NCI-H146 treated with DMSO at 0.1 percent for 48 hours (cell line): ENCODE results near the gene DNAH9.

Experiments
- DNase-seq: peaks from one replicate; lab custom pipeline; 2025; ENCODE audit not compliant: unreplicated experiment; lab: John Stamatoyannopoulos, UW

Gene DNAH9

GRCh38 chr17:11610999-11611566 lies 12.8 kb downstream of the DNAH9 start:
- DNase-seq = no peak

DNA sequence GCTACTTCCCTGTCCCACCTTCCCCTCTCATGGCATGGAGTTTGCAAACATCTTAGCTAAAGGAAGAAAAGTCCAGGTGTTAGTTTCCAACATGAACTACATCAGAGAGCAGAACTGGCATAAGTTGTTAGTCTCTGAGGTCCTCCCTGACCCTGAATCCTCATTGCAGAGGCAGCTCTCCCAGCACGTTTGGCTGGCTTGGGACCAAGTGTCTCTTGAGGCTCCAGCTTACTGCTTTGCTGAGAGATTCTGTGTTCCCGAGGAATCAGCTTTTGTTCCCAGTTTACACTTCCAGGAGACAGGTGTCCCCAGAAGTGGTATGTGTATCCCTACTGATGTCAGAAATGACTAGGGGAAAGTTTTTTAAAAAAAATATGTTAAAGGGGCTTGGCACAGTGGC lies 14.7 kb downstream of the DNAH9 start:
- DNase-seq = no peak

DNA sequence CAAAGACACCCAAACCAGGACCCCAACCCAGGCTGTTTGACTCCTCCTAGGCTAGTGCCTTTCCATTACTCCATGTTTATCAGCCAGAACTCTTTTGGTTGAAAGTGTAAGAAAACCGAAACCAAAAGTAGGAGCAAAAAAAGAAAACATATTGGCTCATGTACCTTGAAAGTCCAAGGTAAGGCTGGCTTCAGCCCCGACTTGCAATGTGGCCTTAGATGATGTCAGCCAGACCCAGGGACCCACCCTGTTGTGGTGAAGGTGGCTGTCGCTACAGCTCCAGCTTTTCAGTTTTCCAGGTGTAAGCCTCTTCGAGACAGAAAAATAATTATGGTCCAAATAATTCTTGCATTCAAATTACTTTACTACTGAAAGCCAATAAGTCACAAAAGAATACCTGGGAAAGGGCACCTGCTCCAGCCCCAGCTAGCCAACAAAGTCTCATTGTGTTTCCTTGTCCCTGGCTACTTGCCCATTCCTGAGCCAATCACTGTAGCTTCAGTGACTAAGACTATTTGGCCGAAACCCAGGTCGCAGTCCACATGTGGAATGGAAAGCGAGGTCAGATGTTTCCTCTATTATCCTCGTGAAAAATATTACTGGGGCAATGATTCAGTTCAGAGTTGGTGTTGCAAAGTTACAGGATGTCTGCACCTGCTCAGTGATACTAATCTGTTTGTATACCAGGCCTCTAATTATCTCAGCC lies 20.7 kb downstream of the DNAH9 start:
- no peak for DNase-seq

GRCh38 chr17:11622492-11622891 lies 24.2 kb downstream of the DNAH9 start:
- DNase-seq = no peak

- DNase-seq = no peak
Measured at GRCh38 chr17:11624976-11625375, 26.7 kb downstream of the DNAH9 start.

- DNase-seq = no peak
Measured at GRCh38 chr17:11625878-11626277, 27.6 kb downstream of the DNAH9 start.

DNA sequence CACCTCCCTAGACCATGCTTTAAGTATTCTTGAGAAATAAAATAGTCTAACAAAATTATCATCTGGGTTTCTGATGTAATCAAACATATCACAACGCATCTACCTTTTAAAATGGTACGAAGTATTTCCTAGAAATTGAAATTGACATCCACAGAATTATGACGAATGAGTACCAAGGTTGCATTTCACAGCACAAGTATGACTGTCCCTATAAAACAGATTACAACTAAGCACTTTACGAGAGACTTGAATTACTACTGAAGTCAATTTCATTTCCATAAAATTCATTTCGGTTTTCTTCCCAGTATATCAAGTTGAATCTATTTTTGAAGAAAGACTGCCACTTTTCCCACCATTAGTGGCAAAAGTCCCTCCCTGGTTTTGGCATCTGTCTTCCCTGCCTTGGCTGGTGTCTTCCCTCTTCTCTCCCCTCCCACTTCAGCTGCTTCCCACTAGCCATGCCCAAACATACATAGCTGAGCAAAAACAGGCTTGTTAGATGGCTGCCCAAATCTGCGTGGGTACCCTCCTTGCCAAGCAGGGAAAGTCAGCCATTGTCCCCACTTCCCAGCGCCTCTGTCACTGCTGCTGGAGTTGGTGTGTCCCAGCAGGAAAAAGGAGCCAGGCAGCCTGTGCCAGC lies 29.2 kb downstream of the DNAH9 start:
- no peak for DNase-seq

- DNase-seq = no peak
Measured at GRCh38 chr17:11628374-11628773, 30.1 kb downstream of the DNAH9 start.

DNA sequence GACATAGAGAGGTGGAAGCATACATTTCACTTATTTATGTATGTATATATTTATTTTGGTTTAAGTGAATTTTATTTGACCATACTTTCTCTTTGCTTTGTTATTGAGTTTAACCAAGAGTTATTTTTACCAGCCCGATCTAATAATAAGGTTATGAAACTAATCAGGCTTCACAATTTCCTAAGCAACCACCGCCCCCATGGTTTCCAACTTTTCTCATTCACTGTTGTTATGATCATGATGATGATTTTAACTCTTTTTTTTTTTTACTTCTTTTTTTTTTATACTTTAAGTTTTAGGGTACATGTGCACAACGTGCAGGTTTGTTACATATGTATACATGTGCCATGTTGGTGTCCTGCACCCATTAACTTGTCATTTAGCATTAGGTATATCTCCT lies 30.6 kb downstream of the DNAH9 start:
- no peak for DNase-seq

DNA sequence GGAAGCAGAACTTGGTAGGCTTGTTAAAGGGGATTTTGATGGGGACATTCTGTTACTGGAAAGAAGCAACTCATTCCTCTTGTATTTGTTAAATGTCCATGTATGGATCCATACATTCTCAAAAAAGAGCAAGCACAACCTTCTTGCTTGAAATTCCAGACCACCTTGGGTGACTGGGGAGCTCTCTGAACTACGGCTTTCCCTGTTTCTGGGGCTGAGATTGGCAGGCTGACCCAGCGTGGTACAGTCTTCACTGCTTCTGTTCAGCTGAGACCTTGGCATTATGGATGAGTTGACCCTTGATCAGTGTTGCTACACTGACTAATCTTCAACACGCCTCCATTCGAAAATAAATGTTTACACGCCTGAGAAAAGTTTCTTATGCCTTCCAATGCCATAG lies 38.5 kb downstream of the DNAH9 start:
- no peak for DNase-seq

- no peak for DNase-seq
Measured at GRCh38 chr17:11637796-11638195, 39.5 kb downstream of the DNAH9 start.

- no peak for DNase-seq
Measured at GRCh38 chr17:11638700-11639265, 40.5 kb downstream of the DNAH9 start.

GRCh38 chr17:11639736-11640462 lies 41.6 kb downstream of the DNAH9 start:
- DNase-seq = no peak

DNA sequence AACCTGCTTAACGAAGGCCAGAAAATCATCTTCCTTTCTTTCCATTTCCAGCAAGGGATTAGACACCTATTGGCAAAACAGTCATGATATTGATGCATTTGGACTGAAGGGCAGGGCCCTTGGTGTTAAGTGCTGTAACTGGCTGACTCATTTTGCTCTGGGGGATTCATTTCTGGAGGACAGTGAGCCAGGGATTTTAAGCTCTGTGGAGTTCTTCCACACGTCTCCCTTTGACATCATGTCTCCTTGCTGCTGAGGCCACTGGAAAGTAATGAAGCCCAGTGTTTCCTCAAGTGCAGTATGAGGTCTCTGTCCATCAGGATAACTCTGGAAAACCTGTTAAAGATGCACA lies 42.2 kb downstream of the DNAH9 start:
- DNase-seq = no peak

- DNase-seq = no peak
Measured at GRCh38 chr17:11641521-11642275, 43.4 kb downstream of the DNAH9 start.

DNA sequence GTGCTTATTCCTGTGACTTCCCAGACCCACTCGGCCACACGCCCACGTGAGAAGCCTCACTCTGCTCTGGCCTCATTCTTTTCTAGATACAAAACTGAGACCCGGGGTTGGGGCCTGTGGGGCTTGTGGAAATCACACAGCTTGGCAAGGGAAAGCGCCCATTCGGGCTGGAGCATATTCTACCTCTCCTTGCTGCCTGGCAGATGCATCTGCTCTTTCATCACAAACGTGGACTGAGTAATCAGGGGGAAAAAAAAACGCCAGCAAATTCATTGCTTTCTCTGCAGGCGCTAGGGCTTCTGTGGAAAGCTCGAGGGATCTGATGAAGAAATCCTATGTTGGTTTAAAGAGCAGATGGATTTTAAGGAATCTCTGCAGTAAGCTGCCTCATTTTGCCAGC lies 44.4 kb downstream of the DNAH9 start:
- DNase-seq = no peak

- DNase-seq = no peak
Measured at GRCh38 chr17:11643851-11644250, 45.6 kb downstream of the DNAH9 start.

- DNase-seq = peak; percentile 45
Measured at GRCh38 chr17:11644265-11645212, 46.3 kb downstream of the DNAH9 start.

GRCh38 chr17:11645426-11645825 lies 47.2 kb downstream of the DNAH9 start:
- no peak for DNase-seq

DNA sequence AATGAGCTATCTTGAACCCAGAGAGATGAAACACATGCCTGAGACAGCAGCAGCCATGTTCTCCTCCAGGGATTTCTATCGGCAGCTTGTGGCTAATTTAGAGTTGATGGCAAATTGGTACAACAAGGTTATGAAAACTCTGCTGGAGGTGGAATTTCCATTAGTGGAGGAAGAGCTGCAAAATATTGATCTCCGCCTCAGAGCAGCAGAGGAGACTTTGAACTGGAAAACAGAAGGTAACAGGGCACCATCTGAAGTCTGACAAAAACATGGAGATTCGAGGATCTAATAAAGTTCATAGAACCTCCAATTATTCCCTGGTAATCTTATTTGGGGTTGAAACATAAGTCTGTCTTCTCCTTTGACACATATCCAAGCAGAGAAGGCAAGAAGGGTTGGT lies 52.8 kb downstream of the DNAH9 start:
- no peak for DNase-seq
